Panc1 (cell line): Measurements from ENCODE around the gene ZDHHC19. TPM values are rescaled to one million over a fixed set of nuclear protein-coding genes. Genes with fewer than 3 reads are reported as not detected.
A peak's percentile ranks its signal among the peaks of the same experiment; 100 is the strongest.

Experiments used
- ATAC-seq: fragments of 200-7000 bp; cut with Tn5 transposase; 2 replicates; pipeline ENCODE4 v1.9.1; 2020; ENCODE audit warnings: mild to moderate bottlenecking, moderate library complexity
- BruUV-seq: library from RNA; stranded (reverse); fragments of 400-500 nt; replicated peaks from 2 replicates; lab custom pipeline; 2021; lab: Mats Ljungman, UMichigan
- CTCF ChIA-PET: fragments of 300-600 bp; sonication (Branson Sonifier 250); formaldehyde crosslinking; loops from one replicate; lab custom pipeline; 2022; ENCODE audit warnings: antibody characterized with exemption; lab: Charles Lee
- POLR2A ChIA-PET: fragments of 300-600 bp; sonication (Branson Sonifier 250); formaldehyde crosslinking; loops from one replicate; lab custom pipeline; 2022; ENCODE audit warnings: antibody characterized with exemption; lab: Charles Lee
- DNase-seq: peaks from one replicate; pipeline ENCODE4 v3.0.0-alpha.2; 2010; ENCODE audit warnings: low read depth, low spot score
- H3K27ac ChIP-seq: 2 replicates; pipeline ENCODE4 v1.5.1; 2011; ENCODE audit warnings: mild to moderate bottlenecking, low read length, inconsistent platforms
- H3K27me3 ChIP-seq: fragments of 200-500 bp; sonication (Bioruptor generic); 2 replicates; pipeline ENCODE4 v1.6.0; 2014; ENCODE audit warnings: low read length, inconsistent platforms; ENCODE audit not compliant: control insufficient read depth, insufficient read depth
- H3K36me3 ChIP-seq: fragments of 200-500 bp; sonication (Bioruptor generic); 2 replicates; pipeline ENCODE4 v1.5.1; 2014; ENCODE audit warnings: inconsistent platforms, mild to moderate bottlenecking, low read length, moderate library complexity; ENCODE audit not compliant: control insufficient read depth, insufficient read depth
- H3K4me1 ChIP-seq: 2 replicates; pipeline ENCODE4 v1.5.1; 2011; ENCODE audit warnings: inconsistent platforms, mild to moderate bottlenecking, low read length, moderate library complexity; ENCODE audit not compliant: control insufficient read depth, insufficient read depth
- H3K4me3 ChIP-seq, 2 experiments: 2 replicates each; pipeline ENCODE4 v1.5.1; 2011 to 2012; ENCODE audit warnings: low read depth in 2 of 2, low read length in 2 of 2, mild to moderate bottlenecking in 2 of 2, inconsistent platforms in 1 of 2, moderate library complexity in 1 of 2
- H3K9me3 ChIP-seq: fragments of 200-500 bp; sonication (Bioruptor generic); 2 replicates; pipeline ENCODE4 v1.5.1; 2014; ENCODE audit warnings: low read depth, mild to moderate bottlenecking, inconsistent platforms, low read length, moderate library complexity; ENCODE audit not compliant: control insufficient read depth, insufficient read depth
- CTCF ChIP-seq: fragments of 450-650 bp; IDR thresholded peaks from 2 replicates; pipeline ENCODE4 v1.5.1; 2017; ENCODE audit warnings: mild to moderate bottlenecking
- POLR2AphosphoS5 ChIP-seq: IDR thresholded peaks from 2 replicates; pipeline ENCODE4 v1.6.1; 2012; ENCODE audit warnings: mild to moderate bottlenecking, low read depth, low read length, moderate library complexity
- REST ChIP-seq, 2 experiments: IDR thresholded peaks; 2 replicates each; pipeline ENCODE4 v1.6.1; 2011 to 2012; ENCODE audit warnings: low read depth in 2 of 2, control low read depth in 1 of 2, low read length in 1 of 2, mild to moderate bottlenecking in 1 of 2, moderate library complexity in 1 of 2; ENCODE audit not compliant: insufficient read depth in 1 of 2
- SIN3A ChIP-seq: IDR thresholded peaks from 2 replicates; pipeline ENCODE4 v1.6.1; 2012; ENCODE audit warnings: low read depth, mild to moderate bottlenecking, low read length, moderate library complexity, borderline replicate concordance; ENCODE audit not compliant: insufficient read depth
- TCF7L2 ChIP-seq: IDR thresholded peaks from 2 replicates; pipeline ENCODE4 v1.6.1; 2011; ENCODE audit warnings: mild to moderate bottlenecking, low read depth, low read length, inconsistent platforms
- in situ Hi-C: cut with HindIII; loops from 2 replicates; pipeline ENCODE4 v1.10.0; 2016; ENCODE audit warnings: low sequenced_read_pairs, low pct_unique_long_range_greater_than_20kb
- intact Hi-C: fragments of 100-400 bp; cut with micrococcal nuclease; formaldehyde crosslinking; loops from one replicate; pipeline ENCODE4 v1.10.0; 2022; ENCODE audit not compliant: unreplicated experiment
- total RNA-seq: library from RNA; stranded (reverse); gene quantifications from one replicate; pipeline ENCODE4 v1.2.1, GENCODE V29; 2021; ENCODE audit not compliant: unreplicated experiment

The ZDHHC19 gene
- total RNA-seq, 1 experiment from 2014 or later = 0.33 TPM

- TF ChIP-seq REST (IDR thresholded peaks at IDR 0.05; ENCODE audit: insufficient read depth in 1 of 2, low read depth in 2 of 2, low read length in 1 of 2) = no peak
- TF ChIP-seq TCF7L2 = no peak
- no peak for TF ChIP-seq CTCF
- no peak for TF ChIP-seq POLR2AphosphoS5
- no peak for TF ChIP-seq SIN3A
- CTCF ChIA-PET = no interaction called here
- POLR2A ChIA-PET = no interaction called here
- intact Hi-C loops (no loop called here), in situ Hi-C loops (no loop called here)
- Histone ChIP-seq H3K36me3 (no peaks in the 10 kb centered on the region), H3K9me3 (no peaks in the 10 kb centered on the region), H3K27me3 (no peaks in the 10 kb centered on the region), H3K4me1 (peaks cover 8% of the 10 kb centered on the region), H3K27ac (no peak overlapping the region), H3K4me3 (no peak overlapping the region)
- DNase-seq = no peak
- BruUV-seq = no TSS peak
- ATAC-seq = peak; percentile 35
Observed at GRCh38 chr3:196163666-196164493, 47.3 kb downstream of the ZDHHC19 start.

GRCh38 chr3:196163212-196163611 is 48.0 kb downstream of the ZDHHC19 start:
- DNase-seq (no peak), ATAC-seq (no peak)
- in situ Hi-C loops (no loop called here), intact Hi-C loops (no loop called here)
- TF ChIP-seq SIN3A (no peak), TCF7L2 (no peak), CTCF (no peak), REST (IDR thresholded peaks at IDR 0.05; ENCODE audit: insufficient read depth in 1 of 2, low read depth in 2 of 2, low read length in 1 of 2) (no peak), POLR2AphosphoS5 (no peak)
- no peaks in the 10 kb centered on the region for H3K9me3 ChIP-seq
- no TSS peak for BruUV-seq
- no peak overlapping the region for H3K27ac ChIP-seq
- no peaks in the 10 kb centered on the region for H3K27me3 ChIP-seq
- H3K4me1 ChIP-seq = peaks cover 8% of the 10 kb centered on the region
- no peaks in the 10 kb centered on the region for H3K36me3 ChIP-seq
- H3K4me3 ChIP-seq = no peak overlapping the region
- CTCF ChIA-PET = no interaction called here
- POLR2A ChIA-PET = no interaction called here
